ENCODE measurements around the gene HYDIN.
"Not testable (repeated sequence)": the region's sequence is repeated elsewhere in the genome, so short reads cannot be mapped to it uniquely, and the experiment has no call there.

HYDIN gene

GRCh38 chr16:71151654-71152053 is 78.9 kb downstream of the HYDIN start:
- DNase-seq (ENCODE audit: insufficient read length, low spot score); FAIRE-seq: not testable (repeated sequence)

- not testable (repeated sequence) for FAIRE-seq; DNase-seq (ENCODE audit: insufficient read length, low spot score)
Observed at GRCh38 chr16:71143246-71143645, 87.3 kb downstream of the HYDIN start.

GRCh38 chr16:71110565-71110964 is 120.0 kb downstream of the HYDIN start:
- DNase-seq (ENCODE audit: insufficient read length, low spot score); FAIRE-seq: not testable (repeated sequence)

- not testable (repeated sequence) for FAIRE-seq; DNase-seq (ENCODE audit: insufficient read length, low spot score)
Observed at GRCh38 chr16:71109656-71110208, 120.8 kb downstream of the HYDIN start.

- FAIRE-seq; DNase-seq (ENCODE audit: insufficient read length, low spot score): not testable (repeated sequence)
Observed at GRCh38 chr16:71105881-71106280, 124.6 kb downstream of the HYDIN start.

- not testable (repeated sequence) for DNase-seq (ENCODE audit: insufficient read length, low spot score); FAIRE-seq
Observed at GRCh38 chr16:71083573-71083972, 146.9 kb downstream of the HYDIN start.

- not testable (repeated sequence) for FAIRE-seq; DNase-seq (ENCODE audit: insufficient read length, low spot score)
Observed at GRCh38 chr16:71080777-71081176, 149.7 kb downstream of the HYDIN start.

GRCh38 chr16:71080262-71080661 is 150.3 kb downstream of the HYDIN start:
- not testable (repeated sequence) for DNase-seq (ENCODE audit: insufficient read length, low spot score); FAIRE-seq

GRCh38 chr16:71070651-71071050 is 159.9 kb downstream of the HYDIN start:
- not testable (repeated sequence) for DNase-seq (ENCODE audit: insufficient read length, low spot score); FAIRE-seq

GRCh38 chr16:71069842-71070241 is 160.7 kb downstream of the HYDIN start:
- DNase-seq (ENCODE audit: insufficient read length, low spot score); FAIRE-seq: not testable (repeated sequence)

GRCh38 chr16:71053897-71054609 is 176.5 kb downstream of the HYDIN start:
- not testable (repeated sequence) for DNase-seq (ENCODE audit: insufficient read length, low spot score); FAIRE-seq

- DNase-seq (ENCODE audit: insufficient read length, low spot score); FAIRE-seq: not testable (repeated sequence)
Observed at GRCh38 chr16:71050307-71050706, 180.2 kb downstream of the HYDIN start.

GRCh38 chr16:71039368-71040111 is 191.0 kb downstream of the HYDIN start:
- FAIRE-seq; DNase-seq (ENCODE audit: insufficient read length, low spot score): not testable (repeated sequence)

- FAIRE-seq; DNase-seq (ENCODE audit: insufficient read length, low spot score): not testable (repeated sequence)
Observed at GRCh38 chr16:71038421-71038820, 192.1 kb downstream of the HYDIN start.

- not testable (repeated sequence) for DNase-seq (ENCODE audit: insufficient read length, low spot score); FAIRE-seq
Observed at GRCh38 chr16:71037987-71038386, 192.5 kb downstream of the HYDIN start.

GRCh38 chr16:71028032-71028727 is 202.3 kb downstream of the HYDIN start:
- FAIRE-seq; DNase-seq (ENCODE audit: insufficient read length, low spot score): not testable (repeated sequence)

GRCh38 chr16:71027511-71027910 is 203.0 kb downstream of the HYDIN start:
- FAIRE-seq; DNase-seq (ENCODE audit: insufficient read length, low spot score): not testable (repeated sequence)

- not testable (repeated sequence) for DNase-seq (ENCODE audit: insufficient read length, low spot score); FAIRE-seq
Observed at GRCh38 chr16:71023851-71024439, 206.6 kb downstream of the HYDIN start.

GRCh38 chr16:71021961-71022537 is 208.5 kb downstream of the HYDIN start:
- FAIRE-seq; DNase-seq (ENCODE audit: insufficient read length, low spot score): not testable (repeated sequence)

Data from HTR-8/SVneo (cell line).